Measurements from ENCODE around the gene TCFL5. TPM values are rescaled to one million over a fixed set of nuclear protein-coding genes. Genes with fewer than 3 reads are reported as not detected.

The TCFL5 gene
- total and polyA plus RNA-seq, 2 donors (not counting 3 experiments of a cell fraction or from before 2014, with no cell fraction given), result 4.4 to 11.1 TPM

- H3K4me2 ChIP-seq (ENCODE audit: insufficient read depth, low read length), result no peak overlapping the region
- H3K9me3 ChIP-seq (replicated peaks; ENCODE audit: control insufficient read depth, insufficient read depth, low read length), result no peaks in the 10 kb centered on the region
- dilution Hi-C loops (cut with MboI; ENCODE audit: extremely low pct_ligation_motif_present, low sequenced_read_pairs), result no loop called here
- H3K27ac ChIP-seq (ENCODE audit: insufficient read depth, low read depth, low read length), result no peak overlapping the region
- no peaks in the 10 kb centered on the region for H3K36me3 ChIP-seq (ENCODE audit: control insufficient read depth in 2 of 2, extremely low read depth in 1 of 2, insufficient read depth in 2 of 2, low read length in 2 of 2)
- no peak overlapping the region for H2AFZ ChIP-seq (ENCODE audit: low read depth, low read length)
- H3K4me1 ChIP-seq (ENCODE audit: control insufficient read depth, extremely low read depth, insufficient read depth, low read length), result no peaks in the 10 kb centered on the region
- intact Hi-C loops (cut with micrococcal nuclease), result no loop called here
- TF ChIP-seq POLR2A (IDR thresholded peaks at IDR 0.05; ENCODE audit: low read depth, low read length) (no peak), EZH2 (IDR thresholded peaks at IDR 0.05; ENCODE audit: borderline replicate concordance, low read depth, low read length, severe bottlenecking) (no peak), MYC (IDR thresholded peaks at IDR 0.05; ENCODE audit: low read depth, low read length) (no peak), POLR2AphosphoS5 (IDR thresholded peaks at IDR 0.05; ENCODE audit: insufficient read depth, low read depth, low read length) (no peak), FOS (IDR thresholded peaks at IDR 0.05; ENCODE audit: borderline replicate concordance, insufficient read depth, low read length) (no peak), GATA2 (IDR thresholded peaks at IDR 0.05; ENCODE audit: insufficient read depth, insufficient read length, low read depth, low read length) (no peak), MAX (IDR thresholded peaks at IDR 0.05; ENCODE audit: insufficient read depth, insufficient read length) (no peak), CTCF (IDR thresholded peaks at IDR 0.05; ENCODE audit: extremely low read depth in 1 of 2, insufficient read depth in 1 of 2, low read depth in 1 of 2, low read length in 2 of 2) (no peak), JUN (IDR thresholded peaks at IDR 0.05; ENCODE audit: borderline replicate concordance, insufficient read depth, insufficient read length, low read depth) (no peak)
- FAIRE-seq (no peak), DNase-seq (ENCODE audit: low read depth, low spot score) (no peak)
- CTCF ChIA-PET, result no interaction called here
- H4K20me1 ChIP-seq (replicated peaks; ENCODE audit: control insufficient read depth, extremely low read depth, insufficient read depth, low read length), result no peaks in the 10 kb centered on the region
- H3K9ac ChIP-seq (replicated peaks; ENCODE audit: extremely low read depth, insufficient read depth, low read length), result no peak overlapping the region
- no peaks in the 10 kb centered on the region for H3K79me2 ChIP-seq (ENCODE audit: control insufficient read depth, insufficient read depth, low read length)
- no peaks in the 10 kb centered on the region for H3K9me1 ChIP-seq (replicated peaks; ENCODE audit: control insufficient read depth, extremely low read depth, insufficient read depth, low read length)
- no peak overlapping the region for H3K4me3 ChIP-seq (replicated peaks in 1 of 3; ENCODE audit: insufficient read depth in 1 of 3, low read depth in 1 of 3, low read length in 3 of 3)
- POLR2A ChIA-PET, result no interaction called here
- no TSS peak for BruUV-seq (replicated peaks)
- H3K27me3 ChIP-seq (ENCODE audit: control insufficient read depth in 2 of 2, insufficient read depth in 2 of 2, low read length in 2 of 2), result no peaks in the 10 kb centered on the region
These were observed 22.4 kb downstream of the TCFL5 start for GRCh38 chr20:62839261-62839660.

Data from endothelial cell of umbilical vein (primary cell).